GM18526 (cell line): ENCODE measurements around the gene MT3.

ENCODE experiments used
- POLR2A ChIP-seq: IDR thresholded peaks from 3 replicates; pipeline ENCODE4 v1.6.1; 2011; ENCODE audit not compliant: insufficient read length; ENCODE audit errors: extremely low read depth

The MT3 gene

DNA sequence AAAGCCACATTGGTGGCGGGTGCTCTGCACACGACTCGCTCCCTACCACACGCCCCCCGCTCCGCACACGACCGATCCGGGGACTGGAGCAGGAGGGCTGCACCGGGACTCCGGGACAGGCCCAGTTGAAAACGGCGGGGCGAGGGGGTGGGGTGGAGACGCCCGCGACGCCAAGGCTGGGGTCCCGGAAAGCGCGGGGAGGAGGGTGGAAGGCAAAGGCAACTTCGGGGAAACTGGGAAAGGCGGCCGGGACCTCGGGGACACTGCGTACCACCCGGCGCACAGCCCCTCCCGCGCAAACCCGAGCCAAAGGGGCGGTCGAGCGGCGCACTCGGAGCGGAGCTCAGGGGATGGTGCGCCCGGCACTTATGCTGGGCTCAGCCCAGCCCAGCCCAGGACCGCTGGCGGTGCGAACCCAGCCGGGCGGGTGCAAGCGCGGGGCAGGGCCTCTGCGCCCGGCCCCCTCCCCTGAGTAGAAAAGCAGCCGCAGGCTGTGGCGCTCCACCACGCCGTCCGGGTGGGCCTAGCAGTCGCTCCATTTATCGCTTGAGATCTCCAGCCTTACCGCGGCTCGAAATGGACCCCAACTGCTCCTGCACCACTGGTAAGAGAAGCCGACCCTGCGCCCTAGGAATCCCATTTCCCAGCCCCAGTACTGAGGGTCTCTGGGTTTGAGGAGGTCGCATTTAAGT lies 43.0 kb downstream of the MT3 start, which contains the start of gene MT1M:
MT1M (plus strand) TSS at position 504 of the 692 bp plus-strand sequence; CDS start at position 577, 73 bp downstream.
- TF ChIP-seq POLR2A, result no peak

DNA sequence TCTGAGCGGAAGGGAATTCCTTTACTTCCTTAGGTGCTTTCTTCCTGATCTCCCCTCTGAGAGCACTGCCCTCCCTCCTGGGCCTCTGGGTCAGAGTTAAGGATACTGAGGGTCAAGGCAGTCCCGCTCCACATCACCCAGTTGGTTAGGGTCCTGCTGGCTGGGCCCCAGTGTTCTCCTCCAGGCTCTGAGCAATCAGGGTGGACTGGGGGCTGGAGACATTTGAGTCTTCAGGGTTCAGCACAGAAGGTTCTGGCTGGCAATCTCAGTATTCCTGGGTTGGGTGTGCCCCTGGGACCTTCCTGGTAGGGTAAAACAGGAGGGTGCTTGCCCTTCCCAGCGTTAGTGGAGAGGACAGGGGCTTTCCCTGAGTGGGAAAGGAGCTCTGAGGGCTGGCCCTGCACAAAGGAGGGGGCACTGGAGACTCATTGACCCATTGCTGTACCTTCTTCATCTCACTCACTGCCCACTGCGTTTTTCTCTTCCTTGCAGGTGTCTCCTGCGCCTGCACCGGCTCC lies 43.6 kb downstream of the MT3 start:
- TF ChIP-seq POLR2A, result no peak

DNA sequence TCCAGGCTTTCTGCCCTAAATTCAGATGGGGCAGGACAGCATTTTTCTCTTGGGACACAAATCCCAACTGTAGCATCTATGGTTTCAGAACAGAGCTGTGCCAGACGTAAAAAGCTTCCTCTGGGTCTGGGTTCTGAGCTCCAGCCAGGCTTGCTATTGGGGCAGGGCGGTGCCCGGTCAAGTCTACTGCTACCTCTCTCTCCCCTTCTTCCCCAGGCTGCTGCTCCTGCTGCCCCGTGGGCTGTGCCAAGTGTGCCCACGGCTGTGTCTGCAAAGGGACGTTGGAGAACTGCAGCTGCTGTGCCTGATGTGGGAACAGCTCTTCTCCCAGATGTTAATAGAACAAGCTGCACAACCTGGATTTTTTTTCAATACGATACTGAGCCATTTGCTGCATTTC lies 44.2 kb downstream of the MT3 start:
- TF ChIP-seq POLR2A, result no peak

DNA sequence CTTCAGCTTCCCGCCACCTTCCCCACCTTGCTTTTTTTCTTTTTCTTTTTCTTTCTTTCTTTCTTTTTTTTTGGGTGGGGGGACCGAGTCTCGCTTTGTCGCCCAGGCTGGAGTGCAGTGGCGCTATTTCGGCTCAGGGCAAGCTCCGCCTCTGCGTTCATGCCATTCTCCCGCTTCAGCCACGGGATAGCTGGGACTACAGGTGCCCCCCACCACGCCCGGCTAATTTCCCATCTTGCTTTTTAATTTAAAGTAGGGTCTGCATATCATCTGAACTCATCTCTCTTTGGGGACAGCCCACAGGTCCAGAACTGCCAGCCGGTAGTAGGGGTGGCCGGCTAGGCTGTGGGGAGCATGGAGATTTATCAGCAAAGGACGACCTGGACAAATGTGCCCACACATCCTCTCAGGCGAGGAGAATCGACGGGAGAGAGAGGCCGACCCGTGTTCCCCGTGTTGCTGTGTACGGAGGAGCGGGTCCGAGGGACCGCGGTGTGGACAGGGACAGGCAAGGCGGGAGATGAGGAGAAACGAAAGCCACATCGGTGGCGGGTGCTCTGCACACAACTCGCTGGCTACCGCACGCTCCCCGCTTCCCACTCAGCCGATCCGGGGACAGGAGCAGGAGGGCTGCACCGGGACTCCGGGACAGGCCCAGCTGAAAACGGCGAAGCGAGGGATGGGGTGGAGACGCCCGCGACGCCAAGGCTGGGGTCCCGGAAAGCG lies 45.5 kb downstream of the MT3 start:
- no peak for TF ChIP-seq POLR2A

DNA sequence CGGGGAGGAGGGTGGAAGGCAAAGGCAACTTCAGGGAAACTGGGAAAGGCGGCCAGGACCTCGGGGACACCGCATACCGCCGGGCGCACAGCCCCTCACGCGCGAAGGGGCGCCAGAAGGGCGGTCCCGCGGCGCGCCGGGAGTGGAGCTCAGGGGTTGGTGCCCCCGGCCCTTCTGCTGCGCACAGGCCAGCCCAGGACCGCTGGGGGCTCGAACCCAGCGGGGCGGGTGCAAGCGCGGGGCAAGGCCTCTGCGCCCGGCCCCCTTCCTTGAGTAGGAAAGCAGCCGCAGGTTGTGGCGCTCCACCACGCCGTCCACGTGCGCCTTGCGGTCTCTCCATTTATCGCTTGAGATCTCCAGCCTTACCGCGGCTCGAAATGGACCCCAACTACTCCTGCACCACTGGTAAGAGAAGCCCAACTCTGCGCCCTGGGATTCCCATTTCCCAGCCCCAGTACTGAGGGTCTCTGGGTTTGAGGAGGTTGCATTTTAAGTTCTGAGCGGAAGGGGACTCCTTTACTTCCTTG lies 46.2 kb downstream of the MT3 start:
- no peak for TF ChIP-seq POLR2A

DNA sequence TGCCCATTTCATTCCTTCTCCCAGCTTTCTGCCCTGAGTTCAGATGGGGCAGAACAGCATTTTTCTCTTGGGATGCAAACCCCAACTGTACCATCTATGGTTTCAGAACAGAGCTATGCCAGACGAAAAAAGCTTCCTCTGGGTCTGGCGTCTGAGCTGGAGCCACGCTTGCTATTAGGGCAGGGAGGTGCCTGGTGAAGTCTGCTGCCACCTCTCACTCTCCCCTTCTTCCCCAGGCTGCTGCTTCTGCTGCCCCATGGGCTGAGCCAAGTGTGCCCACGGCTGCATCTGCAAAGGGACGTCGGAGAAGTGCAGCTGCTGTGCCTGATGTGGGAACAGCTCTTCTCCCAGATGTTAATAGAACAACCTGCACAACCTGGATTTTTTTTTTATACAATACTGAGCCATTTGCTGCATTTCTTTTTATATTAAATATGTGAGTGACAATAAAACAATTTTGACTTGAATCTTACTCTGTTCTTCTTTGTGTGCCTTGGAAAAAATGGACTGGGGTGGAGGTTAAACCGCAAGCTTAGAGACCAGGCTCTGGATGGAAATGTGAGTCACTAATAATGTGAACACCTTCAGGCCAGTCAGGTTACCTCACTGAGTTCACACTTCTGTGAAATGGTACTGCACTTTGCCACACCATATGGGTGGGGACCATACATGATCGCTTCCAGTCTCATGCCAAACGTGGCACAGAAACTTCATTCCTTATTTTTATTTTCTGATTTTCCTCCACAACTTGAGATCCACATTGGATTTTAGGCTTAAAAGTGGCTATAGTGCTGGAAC lies 47.5 kb downstream of the MT3 start:
- TF ChIP-seq POLR2A, result no peak

DNA sequence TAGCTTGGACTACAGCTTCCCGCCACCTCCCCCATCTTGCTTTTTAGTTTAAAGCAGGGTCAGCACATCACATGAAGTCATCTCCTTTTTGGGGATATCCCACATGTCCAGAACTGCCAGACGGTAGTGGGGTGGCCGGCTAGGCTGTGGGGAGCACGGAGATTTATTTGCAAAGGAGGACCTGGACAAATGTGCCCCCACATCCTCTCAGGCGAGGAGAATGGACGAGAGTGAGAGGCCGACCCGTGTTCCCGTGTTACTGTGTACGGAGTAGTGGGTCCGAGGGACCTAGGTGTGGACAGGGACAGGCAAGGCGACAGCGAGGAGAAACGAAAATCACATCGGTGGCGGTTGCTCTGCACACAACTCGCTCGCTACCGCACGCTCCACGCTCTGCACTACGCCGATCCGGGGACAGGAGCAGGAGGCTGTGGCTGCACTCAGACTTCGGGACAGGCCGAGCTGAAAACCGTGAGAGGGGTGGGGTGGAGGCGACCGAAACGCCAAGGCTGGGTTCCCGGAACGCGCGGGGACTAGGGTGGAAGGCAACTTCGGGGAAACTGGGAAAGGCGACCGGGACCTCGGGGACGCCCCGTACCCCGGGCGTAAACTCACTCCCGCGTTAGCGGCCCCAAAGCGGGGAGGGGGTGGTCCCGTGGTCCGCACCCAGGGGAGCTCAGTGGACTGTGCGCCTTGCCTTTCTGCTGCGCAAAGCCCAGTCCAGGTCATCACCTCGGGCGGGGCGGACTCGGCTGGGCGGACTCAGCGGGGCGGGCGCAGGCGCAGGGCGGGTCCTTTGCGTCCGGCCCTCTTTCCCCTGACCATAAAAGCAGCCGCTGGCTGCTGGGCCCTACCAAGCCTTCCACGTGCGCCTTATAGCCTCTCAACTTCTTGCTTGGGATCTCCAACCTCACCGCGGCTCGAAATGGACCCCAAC lies 48.8 kb downstream of the MT3 start, which contains the start of gene MT1A:
MT1A (plus strand) TSS at position 853 of the 937 bp plus-strand sequence; CDS start at position 926, 73 bp downstream.
- TF ChIP-seq POLR2A, result no peak

DNA sequence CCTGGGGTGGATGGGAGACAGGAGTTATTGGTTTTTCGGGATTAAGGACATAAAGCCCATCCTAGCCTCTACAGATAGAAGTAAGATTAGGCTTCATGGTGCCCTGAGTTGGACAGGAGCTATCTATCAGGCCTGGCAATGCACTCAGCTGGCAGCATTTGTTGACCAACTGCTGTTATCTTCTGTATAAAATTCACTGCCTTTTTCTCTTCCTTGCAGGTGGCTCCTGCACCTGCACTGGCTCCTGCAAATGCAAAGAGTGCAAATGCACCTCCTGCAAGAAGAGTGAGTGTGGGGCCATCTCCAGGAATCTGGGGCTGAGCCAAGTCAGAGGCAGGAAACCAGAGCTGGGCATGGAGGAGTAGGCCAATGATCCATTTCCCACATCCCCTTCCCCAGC lies 49.7 kb downstream of the MT3 start:
- no peak for TF ChIP-seq POLR2A

DNA sequence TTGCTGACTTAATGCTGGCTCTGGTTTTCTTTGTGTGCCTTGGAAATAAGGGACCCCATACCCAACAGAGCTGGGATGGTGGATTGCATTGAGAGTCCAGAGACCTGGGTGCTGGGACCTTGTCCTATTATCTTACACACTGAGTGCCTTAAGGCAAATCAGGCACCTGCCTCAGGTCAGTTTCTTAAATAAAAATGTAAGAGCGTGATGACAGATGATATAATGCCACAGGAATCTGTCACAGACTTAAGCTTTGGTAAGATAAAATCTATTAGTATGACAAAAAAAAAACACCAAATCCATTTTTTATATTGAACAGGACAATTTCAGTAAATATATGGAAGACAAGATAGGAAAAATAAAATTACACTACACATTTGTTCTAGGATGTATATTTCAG lies 50.7 kb downstream of the MT3 start:
- no peak for TF ChIP-seq POLR2A
